Peyer's patch (tissue), 4 donors: ENCODE measurements around the gene ATP10A. TPM values are rescaled to one million over a fixed set of nuclear protein-coding genes. Genes with fewer than 3 reads are reported as not detected.

ENCODE experiments used
- DNase-seq, 3 donors: peaks; one replicate each; pipeline ENCODE4 v3.0.0-alpha.2; 2017 to 2019
- H3K27ac ChIP-seq, 4 donors: fragments of 200-600 bp; sonication (generic); one replicate each; pipeline ENCODE4 v1.5.1; 2016 to 2019
- H3K27me3 ChIP-seq, 2 donors: fragments of 200-600 bp; sonication (generic); one replicate each; pipeline ENCODE4 v1.5.1; 2019
- H3K36me3 ChIP-seq, 3 donors: fragments of 200-600 bp; sonication (generic); one replicate each; pipeline ENCODE4 v1.5.1; 2016 to 2019
- H3K4me1 ChIP-seq, 4 donors: fragments of 200-600 bp; sonication (generic); one replicate each; pipeline ENCODE4 v1.5.1; 2016 to 2019
- H3K4me3 ChIP-seq, 4 donors: fragments of 200-600 bp; sonication (generic); 1 replicate in 3 of 4; 2 replicates in 1 of 4; pipeline ENCODE4 v1.5.1; 2016 to 2019; ENCODE audit warnings: mild to moderate bottlenecking in 1 of 4
- H3K9me3 ChIP-seq, 4 donors: fragments of 200-600 bp; sonication (generic); one replicate each; pipeline ENCODE4 v1.5.1; 2016 to 2019; ENCODE audit warnings: mild to moderate bottlenecking in 1 of 4
- CTCF ChIP-seq, 6 experiments: fragments of 450-650 bp in 4 of 6; fragments of 200-600 bp in 2 of 6; sonication (generic) in 1 of 6; IDR thresholded peaks; one replicate each; pipeline ENCODE4 v1.5.1; 2017 to 2019; ENCODE audit warnings: antibody characterized with exemption in 6 of 6, mild to moderate bottlenecking in 3 of 6, moderate library complexity in 1 of 6
- POLR2A ChIP-seq, 2 donors: fragments of 450-650 bp; IDR thresholded peaks; one replicate each; pipeline ENCODE4 v1.5.1; 2017; ENCODE audit warnings: antibody characterized with exemption in 2 of 2, mild to moderate bottlenecking in 2 of 2, moderate library complexity in 2 of 2
- total RNA-seq, 4 donors: library from RNA; depleted of rRNA; stranded (reverse); fragments of >200 nt; gene quantifications; one replicate each; pipeline ENCODE4 v1.1.0, GENCODE V29; 2016

Gene ATP10A
- total RNA-seq, 4 donors from 2014 or later: 1.6 to 7.4 (median 3.7) TPM

GRCh38 chr15:25866251-25866650 is 3.1 kb upstream of the ATP10A start:
- H3K4me3 ChIP-seq: no peak overlapping the region
- no peak for TF ChIP-seq CTCF (IDR thresholded peaks at IDR 0.05)
- no peak for TF ChIP-seq POLR2A (IDR thresholded peaks at IDR 0.05)
- no peak for DNase-seq
- H3K9me3 ChIP-seq: peaks cover 0 to 3% (median 0%) of the 10 kb centered on the region in 4 donors
- no peaks in the 10 kb centered on the region for H3K27me3 ChIP-seq
- peaks cover 0 to 8% (median 0%) of the 10 kb centered on the region in 4 donors for H3K4me1 ChIP-seq
- H3K36me3 ChIP-seq: no peaks in the 10 kb centered on the region
- no peak overlapping the region for H3K27ac ChIP-seq

GRCh38 chr15:25864966-25865365 is 1.8 kb upstream of the ATP10A start:
- H3K27ac ChIP-seq: no peak overlapping the region
- H3K4me1 ChIP-seq: peaks cover 0 to 8% (median 2%) of the 10 kb centered on the region in 4 donors
- TF ChIP-seq POLR2A (IDR thresholded peaks at IDR 0.05): no peak
- TF ChIP-seq CTCF (IDR thresholded peaks at IDR 0.05): no peak
- no peak overlapping the region for H3K4me3 ChIP-seq
- H3K27me3 ChIP-seq: no peaks in the 10 kb centered on the region
- H3K36me3 ChIP-seq: no peaks in the 10 kb centered on the region
- H3K9me3 ChIP-seq: peaks cover 0 to 3% (median 0%) of the 10 kb centered on the region in 4 donors
- no peak for DNase-seq

- H3K4me3 ChIP-seq: peak overlapping the region in 1 of 4 donors; percentile 72
- DNase-seq: no peak
- peaks cover 0 to 8% (median 3%) of the 10 kb centered on the region in 4 donors for H3K4me1 ChIP-seq
- TF ChIP-seq POLR2A (IDR thresholded peaks at IDR 0.05) (no peak), CTCF (IDR thresholded peaks at IDR 0.05) (no peak)
- no peak overlapping the region for H3K27ac ChIP-seq
- no peaks in the 10 kb centered on the region for H3K36me3 ChIP-seq
- peaks cover 0 to 3% (median 0%) of the 10 kb centered on the region in 4 donors for H3K9me3 ChIP-seq
- no peaks in the 10 kb centered on the region for H3K27me3 ChIP-seq
These were observed 947 bp upstream of the ATP10A start for GRCh38 chr15:25863968-25864580.

DNA sequence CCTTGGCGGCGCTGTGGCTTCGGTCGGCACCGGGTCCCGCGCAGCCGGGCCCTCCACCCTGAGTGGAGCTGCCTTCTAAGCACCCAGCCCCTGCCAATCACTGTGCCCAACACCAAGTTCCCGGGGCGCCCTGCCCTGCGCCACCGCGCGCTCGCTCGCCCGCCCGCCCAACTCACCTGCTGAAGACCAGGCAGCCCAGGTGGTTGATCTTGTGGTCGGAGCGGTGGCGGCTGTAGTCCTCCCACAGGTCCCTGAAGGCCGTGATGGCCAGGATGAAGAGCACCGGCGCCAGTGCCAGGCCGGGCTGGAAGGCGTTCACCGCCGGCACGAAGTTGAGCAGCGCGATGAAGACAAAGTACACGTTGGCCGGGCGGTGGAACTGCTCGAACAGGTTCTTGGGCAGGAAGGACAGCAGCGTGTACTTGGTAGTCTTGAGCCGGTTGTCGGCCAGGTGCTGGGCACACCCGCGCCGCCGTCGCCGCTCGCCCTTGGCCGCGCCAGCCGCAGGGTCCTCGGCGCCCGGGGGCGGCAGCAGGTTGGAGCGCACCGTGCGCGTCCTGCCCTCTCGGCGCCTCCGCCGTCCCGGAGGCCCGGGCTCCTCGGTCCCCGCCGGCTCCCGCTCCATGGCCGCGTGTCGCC is 536 bp downstream of the ATP10A start:
- no peaks in the 10 kb centered on the region for H3K36me3 ChIP-seq
- H3K9me3 ChIP-seq: peaks cover 0 to 3% (median 0%) of the 10 kb centered on the region in 4 donors
- H3K27me3 ChIP-seq: no peaks in the 10 kb centered on the region
- DNase-seq: peak in 1 of 3 donors; percentile 61
- peaks cover 0 to 8% (median 3%) of the 10 kb centered on the region in 4 donors for H3K4me1 ChIP-seq
- peak overlapping the region; percentile 48 to 73 (median 66) for H3K4me3 ChIP-seq
- peak overlapping the region; percentile 61 to 80 (median 70) for H3K27ac ChIP-seq
- no peak for TF ChIP-seq CTCF (IDR thresholded peaks at IDR 0.05)
- no peak for TF ChIP-seq POLR2A (IDR thresholded peaks at IDR 0.05)

DNA sequence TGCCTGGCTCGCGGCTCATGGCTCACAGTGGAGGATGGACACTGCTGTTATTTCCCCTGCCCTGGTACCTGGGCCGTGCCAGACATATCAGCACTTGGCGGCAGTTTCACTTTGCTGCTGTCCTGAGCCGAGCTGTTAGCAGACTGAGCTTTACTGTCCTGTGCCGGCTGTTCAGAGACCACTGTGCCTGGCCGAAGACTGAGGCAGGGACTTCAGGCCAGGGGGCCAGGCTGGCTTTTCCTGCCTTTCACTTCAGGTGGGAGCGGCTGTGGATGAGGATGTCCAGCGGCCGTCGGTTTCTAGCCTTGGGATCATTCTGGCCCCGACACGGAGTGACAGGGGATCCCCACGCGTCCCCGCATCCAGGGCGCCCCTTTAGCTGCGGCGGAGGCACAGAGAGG is 1.1 kb downstream of the ATP10A start:
- peak in 1 of 3 donors; percentile 55 for DNase-seq

More for the DNA sequence above, 1.1 kb downstream of the ATP10A start:
- Histone ChIP-seq H3K4me1 (peaks cover 0 to 8% (median 3%) of the 10 kb centered on the region in 4 donors), H3K36me3 (no peaks in the 10 kb centered on the region), H3K9me3 (peaks cover 0 to 3% (median 0%) of the 10 kb centered on the region in 4 donors), H3K4me3 (peak overlapping the region; percentile 48 to 73 (median 66)), H3K27ac (peak overlapping the region; percentile 61 to 80 (median 70)), H3K27me3 (no peaks in the 10 kb centered on the region)
- TF ChIP-seq POLR2A (IDR thresholded peaks at IDR 0.05) (no peak), CTCF (IDR thresholded peaks at IDR 0.05) (no peak)
